ENCODE results near the gene INPP4B. TPM values are rescaled to one million over a fixed set of nuclear protein-coding genes. Genes with fewer than 3 reads are reported as not detected.

The INPP4B gene
- total RNA-seq, 1 experiment from 2014 or later, result 53.7 TPM

GRCh38 chr4:142316025-142316424, 530.1 kb downstream of the INPP4B start:
- Histone ChIP-seq H3K4me3 (no peak overlapping the region), H3K36me3 (ENCODE audit: low read depth) (no peaks in the 10 kb centered on the region), H3F3A (ENCODE audit: insufficient read depth, low read depth) (no peaks in the 10 kb centered on the region), H3K4me2 (no peak overlapping the region), H3K9me3 (ENCODE audit: insufficient read depth, low read depth) (no peaks in the 10 kb centered on the region), H3K4me1 (replicated peaks; ENCODE audit: insufficient read depth) (no peaks in the 10 kb centered on the region), H3K9me2 (ENCODE audit: insufficient read depth) (no peaks in the 10 kb centered on the region), H3K27me3 (ENCODE audit: insufficient read depth, low read depth) (no peaks in the 10 kb centered on the region), H2AFZ (no peak overlapping the region), H4K20me1 (ENCODE audit: insufficient read depth) (no peaks in the 10 kb centered on the region), H3K27ac (no peak overlapping the region), H3K79me2 (ENCODE audit: low read depth) (no peaks in the 10 kb centered on the region)
- CTCF ChIA-PET, result no interaction called here
- no TSS peak for BruUV-seq (replicated peaks)
- intact Hi-C loops (cut with micrococcal nuclease; ENCODE audit: unreplicated experiment), result no loop called here
- POLR2A ChIA-PET (ENCODE audit: unreplicated experiment), result interaction anchor here (0.9 kb wide), 1 partner anchor 9 kb away, joined by 10 read pairs; no protein-coding TSS in a partner anchor
- no peak for TF ChIP-seq EZH2 (IDR thresholded peaks at IDR 0.05; ENCODE audit: low read depth)
- TF ChIP-seq, protein P1, sequence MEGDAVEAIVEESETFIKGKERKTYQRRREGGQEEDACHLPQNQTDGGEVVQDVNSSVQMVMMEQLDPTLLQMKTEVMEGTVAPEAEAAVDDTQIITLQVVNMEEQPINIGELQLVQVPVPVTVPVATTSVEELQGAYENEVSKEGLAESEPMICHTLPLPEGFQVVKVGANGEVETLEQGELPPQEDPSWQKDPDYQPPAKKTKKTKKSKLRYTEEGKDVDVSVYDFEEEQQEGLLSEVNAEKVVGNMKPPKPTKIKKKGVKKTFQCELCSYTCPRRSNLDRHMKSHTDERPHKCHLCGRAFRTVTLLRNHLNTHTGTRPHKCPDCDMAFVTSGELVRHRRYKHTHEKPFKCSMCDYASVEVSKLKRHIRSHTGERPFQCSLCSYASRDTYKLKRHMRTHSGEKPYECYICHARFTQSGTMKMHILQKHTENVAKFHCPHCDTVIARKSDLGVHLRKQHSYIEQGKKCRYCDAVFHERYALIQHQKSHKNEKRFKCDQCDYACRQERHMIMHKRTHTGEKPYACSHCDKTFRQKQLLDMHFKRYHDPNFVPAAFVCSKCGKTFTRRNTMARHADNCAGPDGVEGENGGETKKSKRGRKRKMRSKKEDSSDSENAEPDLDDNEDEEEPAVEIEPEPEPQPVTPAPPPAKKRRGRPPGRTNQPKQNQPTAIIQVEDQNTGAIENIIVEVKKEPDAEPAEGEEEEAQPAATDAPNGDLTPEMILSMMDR (conservative IDR thresholded peaks at IDR 0.05), result no peak
- DNase-seq, result no peak

DNA sequence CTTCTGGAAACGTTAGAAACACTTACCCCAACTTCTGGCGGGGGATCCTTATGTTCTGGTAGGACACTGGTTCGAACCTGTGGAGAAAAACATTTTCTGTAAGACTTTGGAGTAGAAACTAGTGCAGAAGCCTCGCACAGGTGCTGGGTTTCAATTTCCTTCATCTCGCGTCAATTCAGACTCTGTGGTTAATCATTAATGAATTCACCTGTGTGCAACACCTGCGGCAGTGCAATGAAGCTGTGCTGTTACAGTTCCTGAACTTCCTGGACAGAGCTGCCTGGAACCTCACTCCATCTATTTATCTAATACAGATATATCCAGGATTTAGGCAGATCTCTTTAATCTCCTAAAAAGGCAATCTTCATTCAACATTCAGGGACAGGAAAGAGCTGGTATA, 531.4 kb downstream of the INPP4B start:
- Histone ChIP-seq H3F3A (ENCODE audit: insufficient read depth, low read depth) (no peaks in the 10 kb centered on the region), H2AFZ (no peak overlapping the region), H4K20me1 (ENCODE audit: insufficient read depth) (no peaks in the 10 kb centered on the region), H3K4me1 (replicated peaks; ENCODE audit: insufficient read depth) (no peaks in the 10 kb centered on the region), H3K4me3 (no peak overlapping the region), H3K79me2 (ENCODE audit: low read depth) (no peaks in the 10 kb centered on the region), H3K9me3 (ENCODE audit: insufficient read depth, low read depth) (no peaks in the 10 kb centered on the region), H3K4me2 (no peak overlapping the region), H3K27ac (no peak overlapping the region), H3K9me2 (ENCODE audit: insufficient read depth) (no peaks in the 10 kb centered on the region), H3K27me3 (ENCODE audit: insufficient read depth, low read depth) (no peaks in the 10 kb centered on the region), H3K36me3 (ENCODE audit: low read depth) (no peaks in the 10 kb centered on the region)
- no peak for TF ChIP-seq EZH2 (IDR thresholded peaks at IDR 0.05; ENCODE audit: low read depth)
- TF ChIP-seq, protein P1 (conservative IDR thresholded peaks at IDR 0.05), result no peak
- POLR2A ChIA-PET (ENCODE audit: unreplicated experiment), result no interaction called here
- no TSS peak for BruUV-seq (replicated peaks)
- no peak for DNase-seq
- CTCF ChIA-PET, result no interaction called here
- intact Hi-C loops (cut with micrococcal nuclease; ENCODE audit: unreplicated experiment), result no loop called here

GRCh38 chr4:142314247-142314646, 531.9 kb downstream of the INPP4B start:
- Histone ChIP-seq H3K27ac (no peak overlapping the region), H3K27me3 (ENCODE audit: insufficient read depth, low read depth) (no peaks in the 10 kb centered on the region), H3K4me2 (no peak overlapping the region), H3K4me3 (no peak overlapping the region), H2AFZ (no peak overlapping the region), H3K36me3 (ENCODE audit: low read depth) (no peaks in the 10 kb centered on the region), H3F3A (ENCODE audit: insufficient read depth, low read depth) (no peaks in the 10 kb centered on the region), H3K9me2 (ENCODE audit: insufficient read depth) (no peaks in the 10 kb centered on the region), H4K20me1 (ENCODE audit: insufficient read depth) (no peaks in the 10 kb centered on the region), H3K4me1 (replicated peaks; ENCODE audit: insufficient read depth) (no peaks in the 10 kb centered on the region), H3K79me2 (ENCODE audit: low read depth) (no peaks in the 10 kb centered on the region), H3K9me3 (ENCODE audit: insufficient read depth, low read depth) (no peaks in the 10 kb centered on the region)
- TF ChIP-seq, protein P1 (conservative IDR thresholded peaks at IDR 0.05), result no peak
- TF ChIP-seq EZH2 (IDR thresholded peaks at IDR 0.05; ENCODE audit: low read depth), result no peak
- DNase-seq, result no peak
- CTCF ChIA-PET, result no interaction called here
- POLR2A ChIA-PET (ENCODE audit: unreplicated experiment), result no interaction called here
- intact Hi-C loops (cut with micrococcal nuclease; ENCODE audit: unreplicated experiment), result no loop called here
- no TSS peak for BruUV-seq (replicated peaks)
